ENCODE measurements around the gene MSI2. TPM values are rescaled to one million over a fixed set of nuclear protein-coding genes. Genes with fewer than 3 reads are reported as not detected.

Gene MSI2
- total RNA-seq, 1 donor from 2014 or later: 60.6 TPM

DNA sequence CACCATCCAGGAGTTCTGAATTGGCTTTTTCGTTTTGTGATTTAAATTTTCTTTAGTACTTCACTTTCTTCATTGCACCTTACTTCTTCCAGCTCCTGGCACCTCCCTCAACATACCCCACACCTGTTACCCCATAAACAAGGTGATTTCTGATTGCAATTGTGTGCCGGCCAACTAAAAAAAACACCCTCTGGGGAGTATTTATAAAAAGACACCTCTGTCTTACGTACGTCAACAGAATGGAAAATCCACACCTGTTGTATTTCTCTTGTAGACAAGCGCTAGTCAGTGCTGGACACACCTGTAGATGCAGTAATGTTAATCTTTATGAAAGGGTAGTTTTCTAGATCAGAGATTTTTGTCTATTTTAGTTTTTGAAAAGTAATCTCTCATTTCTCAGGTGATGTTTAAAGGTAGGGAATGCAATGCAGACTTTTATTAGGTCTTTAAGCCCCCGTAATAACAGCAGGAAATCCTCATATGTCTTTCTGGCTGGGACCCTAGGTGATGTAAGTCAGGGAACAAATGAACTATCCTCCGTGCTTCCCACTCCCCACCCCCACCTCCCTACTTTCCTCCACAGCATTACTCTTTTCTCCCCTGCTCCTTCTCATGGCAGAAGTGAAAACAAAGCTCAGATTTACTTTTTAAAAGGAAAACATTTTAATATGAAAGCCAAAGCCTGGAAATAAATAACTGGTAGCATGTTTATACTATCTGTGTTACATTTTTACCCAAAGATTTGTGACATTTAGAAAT, 4.2 kb downstream of the MSI2 start:
- Mint-ChIP-seq H3K27me3 (ENCODE audit: unreplicated experiment) (peaks cover 6% of the 10 kb centered on the region), H3K36me3 (ENCODE audit: low read depth, unreplicated experiment) (peaks cover 14% of the 10 kb centered on the region), H3K4me1 (ENCODE audit: unreplicated experiment) (peaks cover 38% of the 10 kb centered on the region), H3K4me3 (ENCODE audit: unreplicated experiment) (no peak overlapping the region), H3K9me3 (ENCODE audit: unreplicated experiment) (no peaks in the 10 kb centered on the region), H3K27ac (ENCODE audit: unreplicated experiment) (peak overlapping the region; percentile 48)
- no peak for TF ChIP-seq CTCF (IDR thresholded peaks at IDR 0.05; ENCODE audit: unreplicated experiment)
- DNase-seq (ENCODE audit: low spot score): no peak

- Mint-ChIP-seq H3K9me3 (ENCODE audit: unreplicated experiment) (no peaks in the 10 kb centered on the region), H3K27ac (ENCODE audit: unreplicated experiment) (no peak overlapping the region), H3K4me3 (ENCODE audit: unreplicated experiment) (no peak overlapping the region), H3K27me3 (ENCODE audit: unreplicated experiment) (peaks cover 6% of the 10 kb centered on the region), H3K36me3 (ENCODE audit: low read depth, unreplicated experiment) (peaks cover 18% of the 10 kb centered on the region), H3K4me1 (ENCODE audit: unreplicated experiment) (peaks cover 38% of the 10 kb centered on the region)
- DNase-seq (ENCODE audit: low spot score): no peak
- TF ChIP-seq CTCF (IDR thresholded peaks at IDR 0.05; ENCODE audit: unreplicated experiment): no peak
Observed at GRCh38 chr17:57261084-57261461, 4.8 kb downstream of the MSI2 start.

GRCh38 chr17:57262557-57262956, 6.2 kb downstream of the MSI2 start:
- DNase-seq (ENCODE audit: low spot score): no peak
- no peak for TF ChIP-seq CTCF (IDR thresholded peaks at IDR 0.05; ENCODE audit: unreplicated experiment)
- no peak overlapping the region for H3K4me3 Mint-ChIP-seq (ENCODE audit: unreplicated experiment)
- peaks cover 6% of the 10 kb centered on the region for H3K27me3 Mint-ChIP-seq (ENCODE audit: unreplicated experiment)
- H3K4me1 Mint-ChIP-seq (ENCODE audit: unreplicated experiment): peaks cover 33% of the 10 kb centered on the region
- H3K27ac Mint-ChIP-seq (ENCODE audit: unreplicated experiment): no peak overlapping the region
- H3K36me3 Mint-ChIP-seq (ENCODE audit: low read depth, unreplicated experiment): peaks cover 18% of the 10 kb centered on the region
- no peaks in the 10 kb centered on the region for H3K9me3 Mint-ChIP-seq (ENCODE audit: unreplicated experiment)

DNA sequence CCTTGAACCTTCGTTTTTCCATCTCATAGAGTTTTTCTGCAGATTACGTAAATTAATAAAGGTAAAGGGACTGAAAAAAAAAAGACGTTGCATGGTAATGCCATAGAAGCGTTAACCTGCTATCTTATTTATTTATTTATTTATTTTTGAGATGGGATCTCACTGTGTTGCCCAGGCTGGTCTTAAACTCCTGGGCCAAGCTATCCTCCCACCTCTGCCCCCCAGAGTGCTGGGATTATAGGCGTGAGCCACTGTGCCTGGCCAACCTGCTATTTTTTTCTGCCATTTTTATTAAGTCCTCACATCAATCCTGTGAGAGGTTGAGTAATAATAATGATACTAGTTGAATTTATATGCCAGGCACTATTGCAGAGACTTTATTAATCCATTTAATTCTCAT, 7.9 kb downstream of the MSI2 start:
- TF ChIP-seq CTCF (IDR thresholded peaks at IDR 0.05; ENCODE audit: unreplicated experiment): no peak
- peaks cover 16% of the 10 kb centered on the region for H3K4me1 Mint-ChIP-seq (ENCODE audit: unreplicated experiment)
- H3K9me3 Mint-ChIP-seq (ENCODE audit: unreplicated experiment): no peaks in the 10 kb centered on the region
- DNase-seq (ENCODE audit: low spot score): no peak
- H3K27ac Mint-ChIP-seq (ENCODE audit: unreplicated experiment): no peak overlapping the region
- peaks cover 4% of the 10 kb centered on the region for H3K27me3 Mint-ChIP-seq (ENCODE audit: unreplicated experiment)
- peaks cover 25% of the 10 kb centered on the region for H3K36me3 Mint-ChIP-seq (ENCODE audit: low read depth, unreplicated experiment)
- no peak overlapping the region for H3K4me3 Mint-ChIP-seq (ENCODE audit: unreplicated experiment)

- Mint-ChIP-seq H3K27me3 (ENCODE audit: unreplicated experiment) (peaks cover 4% of the 10 kb centered on the region), H3K4me3 (ENCODE audit: unreplicated experiment) (no peak overlapping the region), H3K36me3 (ENCODE audit: low read depth, unreplicated experiment) (peaks cover 25% of the 10 kb centered on the region), H3K27ac (ENCODE audit: unreplicated experiment) (no peak overlapping the region), H3K4me1 (ENCODE audit: unreplicated experiment) (peaks cover 11% of the 10 kb centered on the region), H3K9me3 (ENCODE audit: unreplicated experiment) (no peaks in the 10 kb centered on the region)
- no peak for TF ChIP-seq CTCF (IDR thresholded peaks at IDR 0.05; ENCODE audit: unreplicated experiment)
- DNase-seq (ENCODE audit: low spot score): no peak
Observed at GRCh38 chr17:57264776-57265175, 8.5 kb downstream of the MSI2 start.

All from endothelial cell (in vitro differentiated cells).